GM12864 (cell line): ENCODE results near the gene TBC1D22B.

Experiments used
- DNase-seq: peaks from one replicate; pipeline ENCODE4 v3.0.0-alpha.2; 2011; ENCODE audit warnings: low read depth
- H3K4me3 ChIP-seq: 2 replicates; pipeline ENCODE4 v1.5.1; 2011; ENCODE audit warnings: mild to moderate bottlenecking, low read depth, low read length, control low read depth
- CTCF ChIP-seq: IDR thresholded peaks from 2 replicates; pipeline ENCODE4 v1.5.1; 2011; ENCODE audit warnings: low read depth, mild to moderate bottlenecking, moderate library complexity, low read length, control low read depth, inconsistent platforms; ENCODE audit errors: missing control alignments

The TBC1D22B gene

DNA sequence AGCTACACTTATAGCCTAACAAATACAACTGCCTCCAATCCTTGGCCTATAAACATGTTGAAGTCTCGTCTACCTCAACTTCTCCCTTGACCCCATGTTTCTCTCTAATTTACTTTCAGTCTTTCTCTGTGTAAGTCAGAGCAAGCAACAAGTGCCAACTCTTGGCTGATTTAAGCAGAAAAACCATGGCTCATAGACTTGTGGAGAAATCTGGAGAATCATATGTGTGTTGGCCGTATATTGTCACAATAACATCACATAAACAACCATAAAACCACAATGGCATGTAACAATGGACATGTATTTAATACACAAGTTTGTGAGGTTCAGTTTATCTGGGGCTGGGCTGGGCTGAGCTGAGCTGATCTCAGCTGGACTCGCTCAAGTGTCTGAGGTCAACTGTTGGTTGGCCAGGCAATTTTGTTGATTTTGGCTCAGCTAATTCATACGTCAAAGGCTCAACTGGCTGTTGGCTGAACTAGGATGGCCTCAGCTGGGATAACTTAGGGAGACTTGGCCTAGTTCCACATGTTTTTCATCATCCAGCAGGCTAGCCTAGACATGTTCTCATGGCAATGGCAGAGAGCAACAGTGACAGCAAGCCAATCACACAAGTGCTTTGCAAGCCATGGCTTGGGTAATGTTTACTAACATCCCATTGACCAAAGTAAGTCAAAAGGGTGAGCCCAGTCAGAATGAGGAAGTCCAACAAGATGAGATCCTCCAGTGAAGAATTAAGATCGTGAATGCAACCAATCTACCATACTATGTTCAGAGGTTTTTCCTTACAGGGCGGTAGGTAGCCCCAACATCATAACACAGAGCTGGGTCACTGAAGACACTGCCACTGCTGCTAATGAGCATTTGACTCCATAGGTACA is 12.9 kb upstream of the TBC1D22B start:
- H3K4me3 ChIP-seq: no peak overlapping the region
- TF ChIP-seq CTCF: no peak
- DNase-seq: no peak

- no peak for TF ChIP-seq CTCF
- no peak overlapping the region for H3K4me3 ChIP-seq
- no peak for DNase-seq
Measured at GRCh38 chr6:37251211-37251780, 6.3 kb upstream of the TBC1D22B start.

GRCh38 chr6:37253486-37254007 is 4.0 kb upstream of the TBC1D22B start:
- DNase-seq: no peak
- no peak overlapping the region for H3K4me3 ChIP-seq
- TF ChIP-seq CTCF: no peak

DNA sequence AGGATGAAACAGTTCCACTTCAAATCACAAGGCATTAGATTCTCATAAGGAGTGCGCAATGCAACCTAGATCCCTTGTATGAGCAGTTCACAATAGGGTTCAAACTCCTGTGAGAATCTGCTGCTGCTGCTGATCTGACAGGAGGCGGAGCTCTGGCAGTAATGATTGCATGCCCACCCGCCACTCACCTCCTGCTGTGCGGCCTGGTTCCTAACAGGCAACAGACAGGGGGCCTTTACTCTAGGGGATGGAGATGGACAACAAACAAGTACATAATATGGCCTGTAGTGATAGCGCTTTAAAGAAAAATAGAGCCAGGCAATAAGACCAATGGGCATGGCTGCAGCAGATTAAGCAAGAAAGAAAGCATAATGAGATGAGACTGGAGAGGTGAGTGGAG is 2.7 kb upstream of the TBC1D22B start:
- no peak for TF ChIP-seq CTCF
- H3K4me3 ChIP-seq: no peak overlapping the region
- DNase-seq: no peak

DNA sequence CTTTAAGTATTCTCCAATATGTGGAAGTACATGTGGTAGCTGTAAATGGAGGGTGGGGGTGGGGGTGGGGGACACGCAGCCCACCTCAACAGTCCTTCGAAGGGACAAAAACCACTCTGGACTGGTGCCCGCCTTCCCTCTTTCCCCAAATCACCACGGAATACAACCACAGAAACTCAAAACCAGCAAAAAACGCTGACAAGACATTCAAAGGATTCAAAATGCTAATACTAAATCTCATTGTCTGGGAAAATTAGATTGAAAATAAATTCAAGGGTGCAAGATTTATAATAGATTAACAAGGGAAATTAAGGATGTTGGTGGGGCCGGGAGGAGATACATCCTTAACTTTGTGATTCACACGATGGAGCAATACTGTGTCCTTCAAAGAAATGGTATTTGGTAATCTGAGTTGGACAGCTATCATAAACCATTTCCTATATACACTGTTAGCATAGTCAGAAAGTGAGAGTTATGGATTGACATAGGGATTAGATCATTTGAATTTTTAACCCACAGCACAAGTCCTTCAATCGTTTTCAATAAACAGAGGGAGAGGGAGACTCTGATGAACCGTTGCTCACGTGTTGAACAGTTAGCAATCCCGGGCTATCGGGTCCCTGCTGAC is 766 bp upstream of the TBC1D22B start:
- no peak for DNase-seq
- TF ChIP-seq CTCF: no peak
- H3K4me3 ChIP-seq: peak overlapping the region; percentile 94

GRCh38 chr6:37257320-37257633 is 295 bp upstream of the TBC1D22B start:
- no peak for DNase-seq
- H3K4me3 ChIP-seq: peak overlapping the region; percentile 94
- TF ChIP-seq CTCF: no peak
